Activated CD8-positive, alpha-beta T cell treated with anti-CD3 and anti-CD28 coated beads for 36 hours (primary cell): ENCODE data around the gene IDI1. TPM values are rescaled to one million over a fixed set of nuclear protein-coding genes. Genes with fewer than 3 reads are reported as not detected.

Experiments used
- ATAC-seq: fragments of 200-7000 bp; cut with Tn5 transposase; one replicate; pipeline ENCODE4 v1.10.0; 2021; ENCODE audit warnings: mild to moderate bottlenecking, moderate library complexity
- CTCF ChIA-PET: fragments of 350-600 bp; sonication (Branson Sonifier 250); formaldehyde crosslinking; loops from one replicate; lab custom pipeline; 2021; ENCODE audit warnings: antibody characterized with exemption; lab: Charles Lee
- POLR2A ChIA-PET: fragments of 350-600 bp; sonication (Branson Sonifier 250); formaldehyde crosslinking; loops from one replicate; lab custom pipeline; 2021; ENCODE audit warnings: antibody characterized with exemption; lab: Charles Lee
- DNase-seq: peaks from one replicate; pipeline ENCODE4 v3.0.0-alpha.2; 2020
- H3K27ac Mint-ChIP-seq: one replicate; pipeline ENCODE4 v1.8.0; 2021; ENCODE audit warnings: mild to moderate bottlenecking, mixed read lengths
- H3K27me3 Mint-ChIP-seq: one replicate; pipeline ENCODE4 v1.8.0; 2021; ENCODE audit warnings: mixed read lengths
- H3K36me3 Mint-ChIP-seq: one replicate; pipeline ENCODE4 v1.8.0; 2021; ENCODE audit warnings: low read depth, mixed read lengths
- H3K4me1 Mint-ChIP-seq: one replicate; pipeline ENCODE4 v1.8.0; 2021; ENCODE audit warnings: low read depth, mixed read lengths
- H3K4me3 Mint-ChIP-seq: one replicate; pipeline ENCODE4 v1.8.0; 2021; ENCODE audit warnings: mild to moderate bottlenecking, moderate library complexity, mixed read lengths
- H3K9me3 Mint-ChIP-seq: one replicate; pipeline ENCODE4 v1.8.0; 2021; ENCODE audit warnings: mixed read lengths
- CTCF ChIP-seq: fragments of 200-600 bp; IDR thresholded peaks from one replicate; pipeline ENCODE4 v1.8.0; 2022; ENCODE audit warnings: antibody characterized with exemption, mild to moderate bottlenecking
- intact Hi-C: fragments of 100-400 bp; cut with micrococcal nuclease; formaldehyde crosslinking; loops from one replicate; pipeline ENCODE4 v1.10.0; 2022
- total RNA-seq, 2 experiments: library from RNA; stranded (reverse); gene quantifications; one replicate each; pipeline ENCODE4 v1.2.3, GENCODE V29; 2021

The IDI1 gene
- total RNA-seq, 2 experiments from 2014 or later, result 67.7 to 69.5 TPM

- POLR2A ChIA-PET, result interaction anchor here (1.4 kb wide), 1 partner anchor 31 kb away, joined by 3 read pairs; the partner anchor contains the start of gene WDR37
- Mint-ChIP-seq H3K27ac (peak overlapping the region; percentile 14), H3K9me3 (no peaks in the 10 kb centered on the region), H3K4me1 (peaks cover 17% of the 10 kb centered on the region), H3K27me3 (no peaks in the 10 kb centered on the region), H3K36me3 (peaks cover 39% of the 10 kb centered on the region), H3K4me3 (no peak overlapping the region)
- peak; percentile 47 for ATAC-seq
- TF ChIP-seq CTCF, result no peak
- DNase-seq, result peak; percentile 20
- intact Hi-C loops, result no loop called here
- CTCF ChIA-PET, result interaction anchor here (0.6 kb wide), 1 partner anchor 12 kb away, joined by 3 read pairs; no protein-coding TSS in a partner anchor
These were observed 37.9 kb upstream of the IDI1 start for GRCh38 chr10:1086787-1087186.

GRCh38 chr10:1085258-1085657 lies 36.3 kb upstream of the IDI1 start:
- TF ChIP-seq CTCF, result no peak
- H3K27me3 Mint-ChIP-seq, result no peaks in the 10 kb centered on the region
- no peak overlapping the region for H3K4me3 Mint-ChIP-seq
- ChIA-PET CTCF (interaction anchor here (1.1 kb wide), 1 partner anchor 25 kb away, joined by 3 read pairs; no protein-coding TSS in a partner anchor), POLR2A (interaction anchor here (0.6 kb wide), 1 partner anchor 723 kb away, joined by 4 read pairs; no protein-coding TSS in a partner anchor)
- H3K27ac Mint-ChIP-seq, result no peak overlapping the region
- intact Hi-C loops, result no loop called here
- no peaks in the 10 kb centered on the region for H3K9me3 Mint-ChIP-seq
- ATAC-seq (no peak), DNase-seq (no peak)
- peaks cover 17% of the 10 kb centered on the region for H3K4me1 Mint-ChIP-seq
- peaks cover 39% of the 10 kb centered on the region for H3K36me3 Mint-ChIP-seq

GRCh38 chr10:1084011-1084950 lies 35.4 kb upstream of the IDI1 start:
- Mint-ChIP-seq H3K4me3 (no peak overlapping the region), H3K36me3 (peaks cover 39% of the 10 kb centered on the region), H3K27ac (no peak overlapping the region), H3K27me3 (no peaks in the 10 kb centered on the region), H3K4me1 (peaks cover 17% of the 10 kb centered on the region), H3K9me3 (no peaks in the 10 kb centered on the region)
- DNase-seq (no peak), ATAC-seq (no peak)
- no peak for TF ChIP-seq CTCF
- POLR2A ChIA-PET, result interaction anchor here (0.6 to 0.8 kb wide), 2 partner anchors 14 to 21 kb away, joined by 3 to 4 read pairs; no protein-coding TSS in a partner anchor
- CTCF ChIA-PET, result no interaction called here
- intact Hi-C loops, result no loop called here

GRCh38 chr10:1083581-1083980 lies 34.7 kb upstream of the IDI1 start:
- Mint-ChIP-seq H3K4me1 (peaks cover 17% of the 10 kb centered on the region), H3K27me3 (no peaks in the 10 kb centered on the region), H3K4me3 (no peak overlapping the region), H3K36me3 (peaks cover 41% of the 10 kb centered on the region), H3K9me3 (no peaks in the 10 kb centered on the region), H3K27ac (no peak overlapping the region)
- DNase-seq (no peak), ATAC-seq (no peak)
- no peak for TF ChIP-seq CTCF
- CTCF ChIA-PET, result no interaction called here
- intact Hi-C loops, result no loop called here
- POLR2A ChIA-PET, result interaction anchor here (0.6 to 0.8 kb wide), 2 partner anchors 14 to 20 kb away, joined by 3 to 4 read pairs; no protein-coding TSS in a partner anchor

- Mint-ChIP-seq H3K9me3 (no peaks in the 10 kb centered on the region), H3K36me3 (peaks cover 24% of the 10 kb centered on the region), H3K27me3 (no peaks in the 10 kb centered on the region), H3K4me3 (no peak overlapping the region), H3K4me1 (peaks cover 11% of the 10 kb centered on the region), H3K27ac (no peak overlapping the region)
- intact Hi-C loops, result no loop called here
- ATAC-seq (no peak), DNase-seq (no peak)
- ChIA-PET CTCF (no interaction called here), POLR2A (no interaction called here)
- TF ChIP-seq CTCF, result no peak
These were observed 29.7 kb upstream of the IDI1 start for GRCh38 chr10:1078668-1079067.
